Smooth muscle cell (in vitro differentiated cells): Measurements from ENCODE around the gene SDC4. TPM values are rescaled to one million over a fixed set of nuclear protein-coding genes. Genes with fewer than 3 reads are reported as not detected.

Experiments
- DNase-seq: peaks from one replicate; lab custom pipeline; 2025; ENCODE audit not compliant: unreplicated experiment; lab: John Stamatoyannopoulos, UW
- H2AFZ ChIP-seq: fragments of 200-600 bp; sonication (generic); 2 replicates; pipeline ENCODE4 v1.6.0; 2016; ENCODE audit warnings: antibody characterized with exemption, low read depth, mild to moderate bottlenecking
- H3F3A ChIP-seq: fragments of 200-600 bp; sonication (generic); 2 replicates; pipeline ENCODE4 v1.6.0; 2017; ENCODE audit warnings: antibody characterized with exemption, low read depth
- H3K27ac ChIP-seq: fragments of 200-600 bp; sonication (generic); 2 replicates; pipeline ENCODE4 v1.5.1; 2016; ENCODE audit warnings: low read depth, mild to moderate bottlenecking
- H3K27me3 ChIP-seq: fragments of 200-600 bp; sonication (generic); 2 replicates; pipeline ENCODE4 v1.6.1; 2016; ENCODE audit warnings: low read depth, mild to moderate bottlenecking
- H3K36me3 ChIP-seq: fragments of 200-600 bp; sonication (generic); 2 replicates; pipeline ENCODE4 v1.5.1; 2016; ENCODE audit warnings: low read depth
- H3K4me1 ChIP-seq: fragments of 200-600 bp; sonication (generic); 2 replicates; pipeline ENCODE4 v1.5.1; 2016; ENCODE audit warnings: low read depth
- H3K4me2 ChIP-seq: fragments of 200-600 bp; sonication (generic); 2 replicates; pipeline ENCODE4 v1.6.0; 2016; ENCODE audit warnings: mild to moderate bottlenecking
- H3K4me3 ChIP-seq: fragments of 200-600 bp; sonication (generic); 2 replicates; pipeline ENCODE4 v1.5.1; 2016; ENCODE audit warnings: mild to moderate bottlenecking
- H3K79me2 ChIP-seq: fragments of 200-600 bp; sonication (generic); 2 replicates; pipeline ENCODE4 v1.6.0; 2016; ENCODE audit warnings: low read depth, mild to moderate bottlenecking
- H3K9ac ChIP-seq: fragments of 200-600 bp; sonication (generic); 2 replicates; pipeline ENCODE4 v1.6.0; 2016; ENCODE audit warnings: low read depth
- H3K9me3 ChIP-seq: fragments of 200-600 bp; sonication (generic); replicated peaks from 2 replicates; pipeline ENCODE4 v1.5.1; 2016; ENCODE audit warnings: low read depth
- H4K20me1 ChIP-seq: fragments of 200-600 bp; sonication (generic); 2 replicates; pipeline ENCODE4 v1.6.0; 2016; ENCODE audit warnings: low read depth
- CTCF ChIP-seq: fragments of 200-600 bp; sonication (generic); IDR thresholded peaks from 2 replicates; pipeline ENCODE4 v1.5.1; 2017; ENCODE audit warnings: borderline replicate concordance, mild to moderate bottlenecking, antibody characterized with exemption; ENCODE audit not compliant: insufficient read depth, poor library complexity, severe bottlenecking
- WGBS: methylation state at CpG from one replicate; pipeline ENCODE4 v1.1.7; 2016; ENCODE audit warnings: low lambda C conversion rate; 5-methylcytosine and 5-hydroxymethylcytosine counted together
- polyA plus RNA-seq: library from polyadenylated mRNA; unstranded; fragments of >200 nt; fragmentation: Nextera tagmentation; extraction: Ambion mirVana; gene quantifications from 2 replicates; pipeline ENCODE4 v1.2.1, GENCODE V29; 2016
- total RNA-seq: library from RNA; depleted of rRNA; stranded (reverse); fragments of >200 nt; gene quantifications from 2 replicates; pipeline ENCODE4 v1.2.3, GENCODE V29; 2014

Gene SDC4
- total and polyA plus RNA-seq, 2 experiments from 2014 or later = 45.0 to 70.7 TPM

- H3K27me3 ChIP-seq = no peaks in the 10 kb centered on the region
- DNase-seq = peak; percentile 24
- H3K9me3 ChIP-seq = no peaks in the 10 kb centered on the region
- H3K27ac ChIP-seq = no peak overlapping the region
- no peak overlapping the region for H3K9ac ChIP-seq
- no peak overlapping the region for H2AFZ ChIP-seq
- H3K4me3 ChIP-seq = peak overlapping the region; percentile 51
- 10% methylated on average over 34 of the region's 38 CpGs for WGBS
- H3K36me3 ChIP-seq = no peaks in the 10 kb centered on the region
- H3K4me1 ChIP-seq = no peaks in the 10 kb centered on the region
- H3K4me2 ChIP-seq = peak overlapping the region; percentile 87
- TF ChIP-seq CTCF = peak; percentile 72
- H4K20me1 ChIP-seq = no peaks in the 10 kb centered on the region
- no peaks in the 10 kb centered on the region for H3K79me2 ChIP-seq
- H3F3A ChIP-seq = no peaks in the 10 kb centered on the region
These were observed 25.3 kb upstream of the SDC4 start for GRCh38 chr20:45373353-45374100.

- Histone ChIP-seq H4K20me1 (no peaks in the 10 kb centered on the region), H2AFZ (no peak overlapping the region), H3F3A (no peaks in the 10 kb centered on the region), H3K27me3 (no peaks in the 10 kb centered on the region), H3K9ac (no peak overlapping the region), H3K4me2 (peak overlapping the region; percentile 87), H3K4me1 (no peaks in the 10 kb centered on the region), H3K9me3 (no peaks in the 10 kb centered on the region), H3K4me3 (peak overlapping the region; percentile 51), H3K36me3 (no peaks in the 10 kb centered on the region), H3K27ac (no peak overlapping the region), H3K79me2 (no peaks in the 10 kb centered on the region)
- no peak for DNase-seq
- WGBS = 53% methylated on average over 19 of the region's 30 CpGs
- TF ChIP-seq CTCF = no peak
These were observed 24.6 kb upstream of the SDC4 start for GRCh38 chr20:45372646-45373352.

- WGBS = 87% methylated on average over 10 of the region's 10 CpGs
These were observed 24.0 kb upstream of the SDC4 start for GRCh38 chr20:45372241-45372640.

More at GRCh38 chr20:45372241-45372640, 24.0 kb upstream of the SDC4 start:
- Histone ChIP-seq H4K20me1 (no peaks in the 10 kb centered on the region), H3K4me3 (no peak overlapping the region), H3K9ac (no peak overlapping the region), H2AFZ (no peak overlapping the region), H3K79me2 (no peaks in the 10 kb centered on the region), H3K27ac (no peak overlapping the region), H3K4me1 (no peaks in the 10 kb centered on the region), H3F3A (no peaks in the 10 kb centered on the region), H3K27me3 (no peaks in the 10 kb centered on the region), H3K9me3 (no peaks in the 10 kb centered on the region), H3K36me3 (no peaks in the 10 kb centered on the region), H3K4me2 (peak overlapping the region; percentile 87)
- DNase-seq = no peak
- TF ChIP-seq CTCF = no peak
